ENCODE data around the gene SLC36A4.
"Not testable (repeated sequence)": the region's sequence is repeated elsewhere in the genome, so short reads cannot be mapped to it uniquely, and the experiment has no call there.

SLC36A4 gene

GRCh38 chr11:93189462-93189861 lies 8.3 kb downstream of the SLC36A4 start:
- H3K4me2 ChIP-seq (ENCODE audit: low read length): no peak overlapping the region
- peaks cover 10% of the 10 kb centered on the region for H3K36me3 ChIP-seq (ENCODE audit: control insufficient read depth, low read length)
- peaks cover 65% of the 10 kb centered on the region for H3K79me2 ChIP-seq (ENCODE audit: control insufficient read depth, low read length)
- H3K27me3 ChIP-seq (ENCODE audit: control insufficient read depth, low read length): no peaks in the 10 kb centered on the region
- no peaks in the 10 kb centered on the region for H3K9me2 ChIP-seq (replicated peaks; ENCODE audit: control insufficient read depth, low read length)
- no peak overlapping the region for H3K4me3 ChIP-seq (ENCODE audit: low read length)
- no peak overlapping the region for H3K27ac ChIP-seq (ENCODE audit: low read depth, low read length)
- TF ChIP-seq EZH2phosphoT487 (IDR thresholded peaks at IDR 0.05; ENCODE audit: borderline replicate concordance, low read length) (no peak), CTCF (IDR thresholded peaks at IDR 0.05; ENCODE audit: low read depth, low read length, poor library complexity, severe bottlenecking) (no peak)
- no peaks in the 10 kb centered on the region for H4K20me1 ChIP-seq (ENCODE audit: control insufficient read depth, insufficient read depth, low read depth, low read length)
- no peaks in the 10 kb centered on the region for H3K9me3 ChIP-seq (ENCODE audit: control insufficient read depth, insufficient read depth, low read length)
- no peaks in the 10 kb centered on the region for H3F3A ChIP-seq (ENCODE audit: control insufficient read depth, insufficient read depth)
- H3K4me1 ChIP-seq (ENCODE audit: control insufficient read depth, low read length): no peaks in the 10 kb centered on the region

GRCh38 chr11:93188726-93189125 lies 9.1 kb downstream of the SLC36A4 start:
- no peaks in the 10 kb centered on the region for H3F3A ChIP-seq (ENCODE audit: control insufficient read depth, insufficient read depth)
- no peak overlapping the region for H3K4me3 ChIP-seq (ENCODE audit: low read length)
- H3K4me1 ChIP-seq (ENCODE audit: control insufficient read depth, low read length): no peaks in the 10 kb centered on the region
- peaks cover 59% of the 10 kb centered on the region for H3K79me2 ChIP-seq (ENCODE audit: control insufficient read depth, low read length)
- no peaks in the 10 kb centered on the region for H3K27me3 ChIP-seq (ENCODE audit: control insufficient read depth, low read length)
- peaks cover 12% of the 10 kb centered on the region for H3K36me3 ChIP-seq (ENCODE audit: control insufficient read depth, low read length)
- H3K27ac ChIP-seq (ENCODE audit: low read depth, low read length): no peak overlapping the region
- no peaks in the 10 kb centered on the region for H4K20me1 ChIP-seq (ENCODE audit: control insufficient read depth, insufficient read depth, low read depth, low read length)
- no peaks in the 10 kb centered on the region for H3K9me3 ChIP-seq (ENCODE audit: control insufficient read depth, insufficient read depth, low read length)
- TF ChIP-seq CTCF (IDR thresholded peaks at IDR 0.05; ENCODE audit: low read depth, low read length, poor library complexity, severe bottlenecking) (no peak), EZH2phosphoT487 (IDR thresholded peaks at IDR 0.05; ENCODE audit: borderline replicate concordance, low read length) (no peak)
- no peaks in the 10 kb centered on the region for H3K9me2 ChIP-seq (replicated peaks; ENCODE audit: control insufficient read depth, low read length)
- no peak overlapping the region for H3K4me2 ChIP-seq (ENCODE audit: low read length)

- no peak for TF ChIP-seq CTCF (IDR thresholded peaks at IDR 0.05; ENCODE audit: low read depth, low read length, poor library complexity, severe bottlenecking)
- no peak for TF ChIP-seq EZH2phosphoT487 (IDR thresholded peaks at IDR 0.05; ENCODE audit: borderline replicate concordance, low read length)
- Histone ChIP-seq H3K4me2 (ENCODE audit: low read length) (no peak overlapping the region), H4K20me1 (ENCODE audit: control insufficient read depth, insufficient read depth, low read depth, low read length) (no peaks in the 10 kb centered on the region), H3K79me2 (ENCODE audit: control insufficient read depth, low read length) (peaks cover 46% of the 10 kb centered on the region), H3F3A (ENCODE audit: control insufficient read depth, insufficient read depth) (no peaks in the 10 kb centered on the region), H3K4me1 (ENCODE audit: control insufficient read depth, low read length) (no peaks in the 10 kb centered on the region), H3K4me3 (ENCODE audit: low read length) (no peak overlapping the region), H3K36me3 (ENCODE audit: control insufficient read depth, low read length) (peaks cover 15% of the 10 kb centered on the region), H3K27ac (ENCODE audit: low read depth, low read length) (no peak overlapping the region), H3K27me3 (ENCODE audit: control insufficient read depth, low read length) (no peaks in the 10 kb centered on the region), H3K9me3 (ENCODE audit: control insufficient read depth, insufficient read depth, low read length) (no peaks in the 10 kb centered on the region), H3K9me2 (replicated peaks; ENCODE audit: control insufficient read depth, low read length) (no peaks in the 10 kb centered on the region)
These were observed 10.5 kb downstream of the SLC36A4 start for GRCh38 chr11:93187290-93187689.

GRCh38 chr11:93177891-93178290 lies 19.9 kb downstream of the SLC36A4 start:
- not testable (repeated sequence) for H3K27me3 ChIP-seq (ENCODE audit: control insufficient read depth, low read length); H3K27ac ChIP-seq (ENCODE audit: low read depth, low read length); H3K9me2 ChIP-seq (replicated peaks; ENCODE audit: control insufficient read depth, low read length); H3F3A ChIP-seq (ENCODE audit: control insufficient read depth, insufficient read depth); H3K9me3 ChIP-seq (ENCODE audit: control insufficient read depth, insufficient read depth, low read length); H3K4me2 ChIP-seq (ENCODE audit: low read length); H3K4me3 ChIP-seq (ENCODE audit: low read length); H3K4me1 ChIP-seq (ENCODE audit: control insufficient read depth, low read length); H4K20me1 ChIP-seq (ENCODE audit: control insufficient read depth, insufficient read depth, low read depth, low read length); H3K79me2 ChIP-seq (ENCODE audit: control insufficient read depth, low read length)
- peaks cover 48% of the 10 kb centered on the region for H3K36me3 ChIP-seq (ENCODE audit: control insufficient read depth, low read length)
